C4-2B (cell line): Measurements from ENCODE around the gene PAH.

Source experiments
- CTCF ChIP-seq: fragments of 450-650 bp; conservative IDR thresholded peaks from 2 replicates; pipeline ENCODE4 v1.5.1; 2017; ENCODE audit warnings: mild to moderate bottlenecking
- ZFX ChIP-seq: fragments of 450-650 bp; IDR thresholded peaks from 2 replicates; pipeline ENCODE4 v1.6.1; 2017

GRCh38 chr12:102799229-102799628, 117.8 kb downstream of the PAH start:
- TF ChIP-seq CTCF: no peak
- TF ChIP-seq ZFX: no peak
